ENCODE results near the gene DGKG.

- TF ChIP-seq POLR2A (IDR thresholded peaks at IDR 0.05) (no peak), EP300 (IDR thresholded peaks at IDR 0.05) (no peak)
- TF ChIP-seq, protein P1, sequence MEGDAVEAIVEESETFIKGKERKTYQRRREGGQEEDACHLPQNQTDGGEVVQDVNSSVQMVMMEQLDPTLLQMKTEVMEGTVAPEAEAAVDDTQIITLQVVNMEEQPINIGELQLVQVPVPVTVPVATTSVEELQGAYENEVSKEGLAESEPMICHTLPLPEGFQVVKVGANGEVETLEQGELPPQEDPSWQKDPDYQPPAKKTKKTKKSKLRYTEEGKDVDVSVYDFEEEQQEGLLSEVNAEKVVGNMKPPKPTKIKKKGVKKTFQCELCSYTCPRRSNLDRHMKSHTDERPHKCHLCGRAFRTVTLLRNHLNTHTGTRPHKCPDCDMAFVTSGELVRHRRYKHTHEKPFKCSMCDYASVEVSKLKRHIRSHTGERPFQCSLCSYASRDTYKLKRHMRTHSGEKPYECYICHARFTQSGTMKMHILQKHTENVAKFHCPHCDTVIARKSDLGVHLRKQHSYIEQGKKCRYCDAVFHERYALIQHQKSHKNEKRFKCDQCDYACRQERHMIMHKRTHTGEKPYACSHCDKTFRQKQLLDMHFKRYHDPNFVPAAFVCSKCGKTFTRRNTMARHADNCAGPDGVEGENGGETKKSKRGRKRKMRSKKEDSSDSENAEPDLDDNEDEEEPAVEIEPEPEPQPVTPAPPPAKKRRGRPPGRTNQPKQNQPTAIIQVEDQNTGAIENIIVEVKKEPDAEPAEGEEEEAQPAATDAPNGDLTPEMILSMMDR (IDR thresholded peaks at IDR 0.05) = no peak
Observed at GRCh38 chr3:186151077-186151971, 210.7 kb downstream of the DGKG start.

Data from suprapubic skin (tissue), 3 donors.